Breast epithelium (tissue), 4 donors: Measurements from ENCODE around the gene DNMBP. TPM values are rescaled to one million over a fixed set of nuclear protein-coding genes. Genes with fewer than 3 reads are reported as not detected.

Experiments
- DNase-seq, 2 donors: peaks; one replicate each; pipeline ENCODE4 v3.0.0-alpha.2; 2019; ENCODE audit warnings: low spot score in 2 of 2
- H3K27ac ChIP-seq, 2 donors: fragments of 200-600 bp; sonication (generic) in 1 of 2; one replicate each; pipeline ENCODE4 v1.5.1; 2016 to 2019; ENCODE audit warnings: mild to moderate bottlenecking in 1 of 2
- H3K27me3 ChIP-seq, 2 donors: fragments of 200-600 bp; sonication (generic) in 1 of 2; one replicate each; pipeline versions ENCODE4 v1.5.1 to v1.6.0; 2017 to 2019; ENCODE audit warnings: control low read depth in 1 of 2, mild to moderate bottlenecking in 1 of 2
- H3K36me3 ChIP-seq: fragments of 200-600 bp; one replicate; pipeline ENCODE4 v1.5.1; 2019
- H3K4me1 ChIP-seq, 2 donors: fragments of 200-600 bp; sonication (generic); one replicate each; pipeline ENCODE4 v1.5.1; 2016 to 2019; ENCODE audit warnings: control low read depth in 1 of 2
- H3K4me3 ChIP-seq, 3 donors: fragments of 200-600 bp; sonication (generic); 1 replicate in 2 of 3; 2 replicates in 1 of 3; pipeline ENCODE4 v1.5.1; 2016 to 2019; ENCODE audit warnings: mild to moderate bottlenecking in 3 of 3, moderate library complexity in 2 of 3
- H3K9me3 ChIP-seq, 2 donors: fragments of 200-600 bp; sonication (generic) in 1 of 2; one replicate each; pipeline ENCODE4 v1.5.1; 2016 to 2019; ENCODE audit warnings: control low read depth in 1 of 2
- POLR2A ChIP-seq: fragments of 450-650 bp; IDR thresholded peaks from one replicate; pipeline ENCODE4 v1.6.1; 2016; ENCODE audit warnings: antibody characterized with exemption, mild to moderate bottlenecking, moderate library complexity
- POLR2AphosphoS5 ChIP-seq, 3 donors: sonication (generic); formaldehyde crosslinking; IDR thresholded peaks; one replicate each; pipeline ENCODE4 v1.6.1; 2017; ENCODE audit warnings: antibody characterized with exemption in 3 of 3
- intact Hi-C: fragments of 100-400 bp; cut with DNase I; formaldehyde crosslinking; loops from one replicate; pipeline ENCODE4 v1.15.1; 2023; ENCODE audit warnings: low total_unique reads
- total RNA-seq, 3 donors: library from RNA; depleted of rRNA; stranded (reverse); fragments of >200 nt; gene quantifications; one replicate each; pipeline ENCODE4 v1.1.0, GENCODE V29; 2016
- TF ChIP-seq, protein P1 (sequence below), 3 donors: fragments of 450-650 bp; IDR thresholded peaks; one replicate each; pipeline ENCODE4 v1.5.1; 2016 to 2017; ENCODE audit warnings: antibody characterized with exemption in 3 of 3, mild to moderate bottlenecking in 3 of 3, moderate library complexity in 3 of 3

The DNMBP gene
- total RNA-seq, 3 donors from 2014 or later: 15.1 to 20.6 (median 15.5) TPM

DNA sequence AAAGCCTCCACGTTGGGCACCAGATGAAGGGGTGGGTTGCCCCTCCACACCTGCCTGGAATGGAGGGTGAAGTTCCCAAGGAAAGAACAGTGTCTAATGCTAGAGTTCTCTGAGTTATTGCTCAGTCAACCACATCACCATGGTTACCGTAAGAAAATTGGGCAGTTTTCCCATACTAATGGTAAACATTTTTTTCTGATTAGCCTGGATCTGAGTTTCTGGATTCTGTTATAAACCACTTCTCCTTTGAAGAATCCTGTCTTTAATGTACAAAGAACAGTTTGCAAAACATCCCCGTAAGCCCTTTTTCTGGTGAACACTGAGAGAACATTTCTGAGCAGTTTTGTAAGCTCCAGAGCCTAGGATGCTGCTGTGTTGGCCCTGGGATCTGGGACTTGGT lies 181.8 kb downstream of the DNMBP start:
- no peaks in the 10 kb centered on the region for H3K27me3 ChIP-seq
- no peak for DNase-seq
- no peaks in the 10 kb centered on the region for H3K36me3 ChIP-seq
- H3K9me3 ChIP-seq: no peaks in the 10 kb centered on the region
- H3K4me1 ChIP-seq: no peaks in the 10 kb centered on the region
- no peak overlapping the region for H3K27ac ChIP-seq
- TF ChIP-seq POLR2A (no peak), POLR2AphosphoS5 (IDR thresholded peaks at IDR 0.05) (no peak)
- TF ChIP-seq, protein P1, sequence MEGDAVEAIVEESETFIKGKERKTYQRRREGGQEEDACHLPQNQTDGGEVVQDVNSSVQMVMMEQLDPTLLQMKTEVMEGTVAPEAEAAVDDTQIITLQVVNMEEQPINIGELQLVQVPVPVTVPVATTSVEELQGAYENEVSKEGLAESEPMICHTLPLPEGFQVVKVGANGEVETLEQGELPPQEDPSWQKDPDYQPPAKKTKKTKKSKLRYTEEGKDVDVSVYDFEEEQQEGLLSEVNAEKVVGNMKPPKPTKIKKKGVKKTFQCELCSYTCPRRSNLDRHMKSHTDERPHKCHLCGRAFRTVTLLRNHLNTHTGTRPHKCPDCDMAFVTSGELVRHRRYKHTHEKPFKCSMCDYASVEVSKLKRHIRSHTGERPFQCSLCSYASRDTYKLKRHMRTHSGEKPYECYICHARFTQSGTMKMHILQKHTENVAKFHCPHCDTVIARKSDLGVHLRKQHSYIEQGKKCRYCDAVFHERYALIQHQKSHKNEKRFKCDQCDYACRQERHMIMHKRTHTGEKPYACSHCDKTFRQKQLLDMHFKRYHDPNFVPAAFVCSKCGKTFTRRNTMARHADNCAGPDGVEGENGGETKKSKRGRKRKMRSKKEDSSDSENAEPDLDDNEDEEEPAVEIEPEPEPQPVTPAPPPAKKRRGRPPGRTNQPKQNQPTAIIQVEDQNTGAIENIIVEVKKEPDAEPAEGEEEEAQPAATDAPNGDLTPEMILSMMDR (IDR thresholded peaks at IDR 0.05): no peak
- intact Hi-C loops: no loop called here
- no peak overlapping the region for H3K4me3 ChIP-seq

Other genes with a start within 250 kb of the DNMBP start
- gene ABCC2, start 227.3 kb downstream of the DNMBP start, total RNA-seq: 1 to 10 TPM; 2.0 to 3.1 (median 2.1) TPM
- gene CPN1, start 71.9 kb upstream of the DNMBP start, total RNA-seq: not detected
- 10 to 100 TPM; 22.4 to 30.2 (median 23.3) TPM for gene ERLIN1, start 176.1 kb upstream of the DNMBP start, total RNA-seq
- gene CHUK, start 219.6 kb upstream of the DNMBP start, total RNA-seq: 10 to 100 TPM; 19.7 to 26.6 (median 23.7) TPM